Psoas muscle (tissue), 8 donors: ENCODE measurements around the gene STK39. TPM values are rescaled to one million over a fixed set of nuclear protein-coding genes. Genes with fewer than 3 reads are reported as not detected.

Source experiments
- ATAC-seq, 4 donors: fragments of 200-7000 bp; cut with Tn5 transposase; one replicate each; pipeline ENCODE4 v1.9.1; 2020; ENCODE audit warnings: moderate library complexity in 3 of 4, mild to moderate bottlenecking in 2 of 4
- DNase-seq, 2 donors: peaks; one replicate each; pipeline ENCODE4 v3.0.0-alpha.2; 2020
- H3K27ac ChIP-seq: fragments of 200-600 bp; one replicate; pipeline ENCODE4 v1.8.0; 2022
- H3K27me3 ChIP-seq, 3 donors: fragments of 200-600 bp in 1 of 3; one replicate each; pipeline versions ENCODE4 v1.6.1 to v1.8.0; 2013 to 2022; ENCODE audit warnings: low read length in 2 of 3, mild to moderate bottlenecking in 2 of 3, moderate library complexity in 1 of 3; ENCODE audit not compliant: insufficient read depth in 3 of 3
- H3K36me3 ChIP-seq, 2 donors: fragments of 200-600 bp in 1 of 2; one replicate each; pipeline versions ENCODE4 v1.6.1 to v1.8.0; 2013 to 2022; ENCODE audit warnings: low read depth in 1 of 2, mild to moderate bottlenecking in 1 of 2, moderate library complexity in 1 of 2; ENCODE audit not compliant: insufficient read depth in 1 of 2
- H3K4me1 ChIP-seq: fragments of 200-600 bp; one replicate; pipeline ENCODE4 v1.8.0; 2022
- H3K4me3 ChIP-seq: fragments of 200-600 bp; one replicate; pipeline ENCODE4 v1.8.0; 2022; ENCODE audit warnings: mild to moderate bottlenecking
- H3K9me3 ChIP-seq: fragments of 200-600 bp; one replicate; pipeline ENCODE4 v1.8.0; 2022
- WGBS, 3 donors: extraction: QIAGEN DNeasy Blood & Tissue Kit; methylation state at CpG; one replicate each; pipeline versions ENCODE4 v1.1.6 to v1.1.7; 2013; 5-methylcytosine and 5-hydroxymethylcytosine counted together
- intact Hi-C, 2 donors: fragments of 100-400 bp; cut with DNase I; formaldehyde crosslinking; loops; one replicate each; pipeline versions ENCODE4 v1.11.0 to v1.14.2; 2022
- polyA plus RNA-seq, 3 donors: library from polyadenylated mRNA; stranded (reverse); fragments of 200-250 nt; gene quantifications; one replicate each; pipeline ENCODE4 v1.2.3, GENCODE V29; 2013
- total RNA-seq, 4 donors: library from RNA; stranded (reverse); fragmentation: NEBNext Ultra II Directional in 2 of 4; extraction: Animal tissue kit (Norgen Biotek cat#: 25700) in 2 of 4; gene quantifications; one replicate each; pipeline versions ENCODE4 v1.2.1 to v1.2.4, GENCODE V29; 2021 to 2023
- TF ChIP-seq, protein P1 (sequence below): fragments of 200-600 bp; IDR thresholded peaks from one replicate; pipeline ENCODE4 v1.8.0; 2022; ENCODE audit warnings: antibody characterized with exemption
- donor health status: healthy with polysubstance abuse.
- donor health status: DM: no; HTN: no; CAD: no; lungs with moderate emphysema.
- donor health status: Bipolar disorder and iron deficiency.
- donor health status: healthy.
- donor health status: DM: yes; HTN: yes; CAD: no.
- donor health status: DM: no; HTN: no; CAD: no.
- donor health status: DM: no; HTN: no; CAD: no.
- donor health status: DM: yes; HTN: yes; CAD: no.

Gene STK39
- total and polyA plus RNA-seq, 7 donors: 2.3 to 10.0 (median 4.9) TPM

DNA sequence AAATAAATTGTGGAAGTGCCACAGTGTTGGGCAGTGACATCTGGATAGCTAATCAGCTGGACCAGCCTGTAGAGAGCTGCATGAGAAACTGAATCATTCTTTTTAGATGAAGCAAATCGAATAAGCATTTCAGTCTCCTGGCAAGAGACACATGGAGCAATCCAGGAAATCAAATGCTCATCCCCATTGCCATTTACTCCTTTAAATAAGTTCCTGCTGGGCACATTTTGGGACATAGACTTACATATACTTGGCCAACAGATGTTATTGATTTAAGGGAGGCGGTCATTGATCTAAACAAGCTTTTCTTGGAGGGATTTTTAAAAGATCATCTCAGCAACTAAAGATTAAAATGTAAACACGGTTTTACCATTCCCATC lies 307.1 kb downstream of the STK39 start:
- intact Hi-C loops: no loop called here
- DNase-seq (no peak), ATAC-seq (no peak)
- 34 to 56% (median 49%) methylated on average over 3 of the region's 3 CpGs for WGBS, 3 donors
- no peak overlapping the region for H3K27ac ChIP-seq
- no peaks in the 10 kb centered on the region for H3K27me3 ChIP-seq
- no peaks in the 10 kb centered on the region for H3K36me3 ChIP-seq
- peaks cover 16% of the 10 kb centered on the region for H3K4me1 ChIP-seq
- TF ChIP-seq, protein P1, sequence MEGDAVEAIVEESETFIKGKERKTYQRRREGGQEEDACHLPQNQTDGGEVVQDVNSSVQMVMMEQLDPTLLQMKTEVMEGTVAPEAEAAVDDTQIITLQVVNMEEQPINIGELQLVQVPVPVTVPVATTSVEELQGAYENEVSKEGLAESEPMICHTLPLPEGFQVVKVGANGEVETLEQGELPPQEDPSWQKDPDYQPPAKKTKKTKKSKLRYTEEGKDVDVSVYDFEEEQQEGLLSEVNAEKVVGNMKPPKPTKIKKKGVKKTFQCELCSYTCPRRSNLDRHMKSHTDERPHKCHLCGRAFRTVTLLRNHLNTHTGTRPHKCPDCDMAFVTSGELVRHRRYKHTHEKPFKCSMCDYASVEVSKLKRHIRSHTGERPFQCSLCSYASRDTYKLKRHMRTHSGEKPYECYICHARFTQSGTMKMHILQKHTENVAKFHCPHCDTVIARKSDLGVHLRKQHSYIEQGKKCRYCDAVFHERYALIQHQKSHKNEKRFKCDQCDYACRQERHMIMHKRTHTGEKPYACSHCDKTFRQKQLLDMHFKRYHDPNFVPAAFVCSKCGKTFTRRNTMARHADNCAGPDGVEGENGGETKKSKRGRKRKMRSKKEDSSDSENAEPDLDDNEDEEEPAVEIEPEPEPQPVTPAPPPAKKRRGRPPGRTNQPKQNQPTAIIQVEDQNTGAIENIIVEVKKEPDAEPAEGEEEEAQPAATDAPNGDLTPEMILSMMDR: no peak
- H3K9me3 ChIP-seq: no peaks in the 10 kb centered on the region
- H3K4me3 ChIP-seq: no peak overlapping the region

DNA sequence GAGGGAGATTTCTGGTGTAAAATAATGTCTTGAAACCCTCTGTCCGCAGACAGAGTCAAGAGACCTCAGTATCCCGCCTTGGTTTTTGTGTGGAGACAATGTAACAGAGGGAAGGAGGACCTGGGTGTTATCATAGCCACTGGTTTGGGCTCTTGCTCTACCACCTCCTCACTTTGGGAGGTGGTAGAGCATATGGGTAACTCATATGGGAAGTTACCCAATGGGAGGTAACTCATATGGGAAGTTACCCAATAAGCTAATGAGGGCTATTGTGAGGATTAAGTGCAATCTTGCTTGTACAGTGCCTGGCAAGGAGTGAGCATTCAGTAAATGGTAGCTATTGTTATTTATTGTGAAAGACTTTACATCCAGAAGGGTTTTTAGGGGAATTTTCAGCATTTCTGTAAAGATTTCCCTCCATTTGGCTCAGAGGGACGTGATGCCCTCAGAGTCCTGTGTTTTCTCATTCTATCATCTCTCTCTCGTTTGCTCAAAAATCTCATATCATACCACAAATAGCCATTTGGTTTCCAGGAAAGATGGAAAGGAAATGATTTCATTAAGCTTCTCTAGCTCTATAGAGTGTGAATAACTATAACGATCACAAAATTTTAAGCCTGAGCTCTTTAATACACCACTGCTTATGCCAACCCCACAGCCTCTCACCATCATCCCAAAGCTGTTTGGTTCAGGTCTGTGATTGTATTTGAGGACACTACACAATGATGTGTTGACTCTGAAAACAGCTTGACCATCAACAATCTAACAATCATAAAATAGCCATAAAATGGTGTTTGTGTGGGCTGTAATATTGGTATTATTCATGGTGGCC lies 307.7 kb downstream of the STK39 start:
- DNase-seq (no peak), ATAC-seq (no peak)
- Histone ChIP-seq H3K9me3 (no peaks in the 10 kb centered on the region), H3K4me3 (no peak overlapping the region), H3K36me3 (no peaks in the 10 kb centered on the region), H3K4me1 (peaks cover 10% of the 10 kb centered on the region), H3K27me3 (no peaks in the 10 kb centered on the region), H3K27ac (no peak overlapping the region)
- TF ChIP-seq, protein P1: no peak
- intact Hi-C loops: no loop called here
- WGBS, 3 donors: 59 to 68% (median 60%) methylated on average over 5 of the region's 5 CpGs

DNA sequence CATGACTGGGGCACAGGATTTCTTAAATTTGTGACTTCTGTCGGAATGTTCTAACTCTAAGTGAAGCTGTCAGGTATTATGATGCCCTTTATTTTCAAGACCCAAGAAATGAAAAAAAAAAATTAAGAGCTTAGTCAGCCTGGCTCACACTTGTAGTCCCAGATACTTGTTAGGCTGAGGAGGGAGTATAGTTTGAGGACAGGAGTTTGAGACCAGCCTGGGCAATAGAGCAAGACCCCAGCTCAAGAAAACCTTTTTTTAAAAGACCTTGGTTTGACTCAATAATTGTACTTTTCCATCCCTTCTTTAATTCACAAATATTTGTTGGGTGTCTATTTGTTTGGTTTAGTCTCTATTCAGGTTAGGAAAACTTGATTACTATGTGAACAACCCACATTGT lies 310.0 kb downstream of the STK39 start:
- Histone ChIP-seq H3K9me3 (no peaks in the 10 kb centered on the region), H3K36me3 (no peaks in the 10 kb centered on the region), H3K27ac (no peak overlapping the region), H3K4me3 (no peak overlapping the region), H3K4me1 (no peaks in the 10 kb centered on the region), H3K27me3 (no peaks in the 10 kb centered on the region)
- ATAC-seq (no peak), DNase-seq (no peak)
- intact Hi-C loops: no loop called here
- TF ChIP-seq, protein P1: no peak
- 96 to 100% (median 100%) methylated on average over 1 of the region's 1 CpG for WGBS, 3 donors

DNA sequence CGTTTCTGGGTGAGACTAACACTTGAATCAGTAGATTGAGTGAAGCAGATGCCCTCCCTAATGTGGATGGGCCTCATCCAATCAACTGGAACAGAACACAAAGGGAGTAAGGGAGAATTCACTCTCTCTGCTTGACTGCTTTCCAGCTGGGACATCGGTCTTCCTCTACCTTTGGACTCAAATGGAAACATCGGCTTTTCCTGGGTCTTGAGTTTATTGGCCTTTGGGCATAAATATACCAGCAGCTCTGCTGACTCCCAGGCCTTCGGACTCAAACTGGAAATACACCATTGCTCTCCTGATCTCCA lies 311.6 kb downstream of the STK39 start:
- ATAC-seq (no peak), DNase-seq (no peak)
- TF ChIP-seq, protein P1: no peak
- H3K36me3 ChIP-seq: no peaks in the 10 kb centered on the region
- H3K4me3 ChIP-seq: no peak overlapping the region
- no peaks in the 10 kb centered on the region for H3K27me3 ChIP-seq
- no peaks in the 10 kb centered on the region for H3K9me3 ChIP-seq
- no peaks in the 10 kb centered on the region for H3K4me1 ChIP-seq
- intact Hi-C loops: no loop called here
- H3K27ac ChIP-seq: no peak overlapping the region
- 53 to 78% (median 59%) methylated on average over 4 of the region's 4 CpGs for WGBS, 3 donors
